ENCODE data around the gene PSMD6. TPM values are rescaled to one million over a fixed set of nuclear protein-coding genes. Genes with fewer than 3 reads are reported as not detected.

The PSMD6 gene
- total and polyA plus RNA-seq, 2 donors (not counting 3 experiments of a cell fraction or from before 2014, with no cell fraction given): 53.7 to 90.8 TPM

GRCh38 chr3:63990204-63990603, 33.1 kb downstream of the PSMD6 start:
- H4K20me1 ChIP-seq (replicated peaks; ENCODE audit: control insufficient read depth, extremely low read depth, insufficient read depth, low read length): no peaks in the 10 kb centered on the region
- TF ChIP-seq EZH2 (IDR thresholded peaks at IDR 0.05; ENCODE audit: borderline replicate concordance, low read depth, low read length, severe bottlenecking): no peak
- TF ChIP-seq GATA2 (IDR thresholded peaks at IDR 0.05; ENCODE audit: insufficient read depth, insufficient read length, low read depth, low read length): no peak
- no peak for TF ChIP-seq POLR2AphosphoS5 (IDR thresholded peaks at IDR 0.05; ENCODE audit: insufficient read depth, low read depth, low read length)
- BruUV-seq (replicated peaks): no TSS peak
- no peak overlapping the region for H3K9ac ChIP-seq (replicated peaks; ENCODE audit: extremely low read depth, insufficient read depth, low read length)
- FAIRE-seq (no peak), DNase-seq (ENCODE audit: low read depth, low spot score) (no peak)
- intact Hi-C loops (cut with micrococcal nuclease) (no loop called here), dilution Hi-C loops (cut with MboI; ENCODE audit: extremely low pct_ligation_motif_present, low sequenced_read_pairs) (no loop called here)
- no peak overlapping the region for H3K27ac ChIP-seq (ENCODE audit: insufficient read depth, low read depth, low read length)
- H2AFZ ChIP-seq (ENCODE audit: low read depth, low read length): no peak overlapping the region
- ChIA-PET CTCF (interaction anchor here (0.8 to 6.0 kb wide), 4 partner anchors 12 to 639 kb away, joined by 3 to 45 read pairs (median 5); no protein-coding TSS in a partner anchor), POLR2A (interaction anchor here (0.5 kb wide), 1 partner anchor 17 kb away, joined by 6 read pairs; no protein-coding TSS in a partner anchor)
- H3K4me1 ChIP-seq (ENCODE audit: control insufficient read depth, extremely low read depth, insufficient read depth, low read length): peaks cover 5% of the 10 kb centered on the region
- H3K79me2 ChIP-seq (ENCODE audit: control insufficient read depth, insufficient read depth, low read length): no peaks in the 10 kb centered on the region
- H3K4me3 ChIP-seq (replicated peaks in 1 of 3; ENCODE audit: insufficient read depth in 1 of 3, low read depth in 1 of 3, low read length in 3 of 3): no peak overlapping the region
- H3K9me3 ChIP-seq (replicated peaks; ENCODE audit: control insufficient read depth, insufficient read depth, low read length): no peaks in the 10 kb centered on the region
- H3K36me3 ChIP-seq (ENCODE audit: control insufficient read depth in 2 of 2, extremely low read depth in 1 of 2, insufficient read depth in 2 of 2, low read length in 2 of 2): peaks cover 2 to 26% of the 10 kb centered on the region in 2 experiments
- no peaks in the 10 kb centered on the region for H3K9me1 ChIP-seq (replicated peaks; ENCODE audit: control insufficient read depth, extremely low read depth, insufficient read depth, low read length)
- H3K27me3 ChIP-seq (ENCODE audit: control insufficient read depth in 2 of 2, insufficient read depth in 2 of 2, low read length in 2 of 2): no peaks in the 10 kb centered on the region
- no peak overlapping the region for H3K4me2 ChIP-seq (ENCODE audit: insufficient read depth, low read length)

GRCh38 chr3:63988943-63989342, 34.4 kb downstream of the PSMD6 start:
- Histone ChIP-seq H3K4me2 (ENCODE audit: insufficient read depth, low read length) (no peak overlapping the region), H4K20me1 (replicated peaks; ENCODE audit: control insufficient read depth, extremely low read depth, insufficient read depth, low read length) (no peaks in the 10 kb centered on the region), H3K4me1 (ENCODE audit: control insufficient read depth, extremely low read depth, insufficient read depth, low read length) (peaks cover 5% of the 10 kb centered on the region), H3K9me1 (replicated peaks; ENCODE audit: control insufficient read depth, extremely low read depth, insufficient read depth, low read length) (no peaks in the 10 kb centered on the region), H3K36me3 (ENCODE audit: control insufficient read depth in 2 of 2, extremely low read depth in 1 of 2, insufficient read depth in 2 of 2, low read length in 2 of 2) (peaks cover 2 to 21% of the 10 kb centered on the region in 2 experiments), H3K27ac (ENCODE audit: insufficient read depth, low read depth, low read length) (no peak overlapping the region), H3K9ac (replicated peaks; ENCODE audit: extremely low read depth, insufficient read depth, low read length) (no peak overlapping the region), H3K4me3 (replicated peaks in 1 of 3; ENCODE audit: insufficient read depth in 1 of 3, low read depth in 1 of 3, low read length in 3 of 3) (no peak overlapping the region), H2AFZ (ENCODE audit: low read depth, low read length) (no peak overlapping the region), H3K27me3 (ENCODE audit: control insufficient read depth in 2 of 2, insufficient read depth in 2 of 2, low read length in 2 of 2) (no peaks in the 10 kb centered on the region), H3K9me3 (replicated peaks; ENCODE audit: control insufficient read depth, insufficient read depth, low read length) (no peaks in the 10 kb centered on the region), H3K79me2 (ENCODE audit: control insufficient read depth, insufficient read depth, low read length) (no peaks in the 10 kb centered on the region)
- FAIRE-seq (no peak), DNase-seq (ENCODE audit: low read depth, low spot score) (no peak)
- intact Hi-C loops (cut with micrococcal nuclease) (no loop called here), dilution Hi-C loops (cut with MboI; ENCODE audit: extremely low pct_ligation_motif_present, low sequenced_read_pairs) (no loop called here)
- ChIA-PET POLR2A (no interaction called here), CTCF (no interaction called here)
- TF ChIP-seq JUN (IDR thresholded peaks at IDR 0.05; ENCODE audit: borderline replicate concordance, insufficient read depth, insufficient read length, low read depth) (no peak), EZH2 (IDR thresholded peaks at IDR 0.05; ENCODE audit: borderline replicate concordance, low read depth, low read length, severe bottlenecking) (no peak), FOS (IDR thresholded peaks at IDR 0.05; ENCODE audit: borderline replicate concordance, insufficient read depth, low read length) (no peak), MYC (IDR thresholded peaks at IDR 0.05; ENCODE audit: low read depth, low read length) (no peak), MAX (IDR thresholded peaks at IDR 0.05; ENCODE audit: insufficient read depth, insufficient read length) (no peak), CTCF (IDR thresholded peaks at IDR 0.05; ENCODE audit: extremely low read depth in 1 of 2, insufficient read depth in 1 of 2, low read depth in 1 of 2, low read length in 2 of 2) (no peak), GATA2 (IDR thresholded peaks at IDR 0.05; ENCODE audit: insufficient read depth, insufficient read length, low read depth, low read length) (no peak), POLR2AphosphoS5 (IDR thresholded peaks at IDR 0.05; ENCODE audit: insufficient read depth, low read depth, low read length) (no peak), POLR2A (IDR thresholded peaks at IDR 0.05; ENCODE audit: low read depth, low read length) (no peak)
- BruUV-seq (replicated peaks): no TSS peak

All from endothelial cell of umbilical vein (primary cell).